MCF 10A (cell line): Measurements from ENCODE around the gene SLC9C1. TPM values are rescaled to one million over a fixed set of nuclear protein-coding genes. Genes with fewer than 3 reads are reported as not detected.

Experiments
- BruUV-seq: library from RNA; stranded (reverse); fragments of 400-500 nt; replicated peaks from 2 replicates; lab custom pipeline; 2021; lab: Mats Ljungman, UMichigan
- CTCF ChIA-PET: fragments of 300-600 bp; sonication (Branson Sonifier 250); formaldehyde crosslinking; extraction: SDS; loops from one replicate; lab custom pipeline; 2021; ENCODE audit warnings: antibody characterized with exemption, inconsistent platforms; lab: Yijun Ruan, JAX
- POLR2A ChIA-PET: fragments of 300-600, 350-650 bp; sonication (Branson Sonifier 250); formaldehyde crosslinking; extraction: SDS; loops from one replicate; lab custom pipeline; 2020; ENCODE audit warnings: antibody characterized with exemption, inconsistent platforms; lab: Yijun Ruan, JAX
- DNase-seq: peaks from one replicate; pipeline ENCODE4 v3.0.0-alpha.2; 2018; ENCODE audit not compliant: unreplicated experiment
- H3K27ac Mint-ChIP-seq: one replicate; pipeline ENCODE4 v1.8.0; 2022; ENCODE audit warnings: mild to moderate bottlenecking, low read depth, mixed read lengths; ENCODE audit not compliant: unreplicated experiment
- H3K27me3 Mint-ChIP-seq: one replicate; pipeline ENCODE4 v1.8.0; 2022; ENCODE audit warnings: mixed read lengths; ENCODE audit not compliant: insufficient read depth, unreplicated experiment
- H3K36me3 Mint-ChIP-seq: one replicate; pipeline ENCODE4 v1.8.0; 2022; ENCODE audit warnings: mild to moderate bottlenecking, moderate library complexity, mixed read lengths; ENCODE audit not compliant: insufficient read depth, unreplicated experiment
- H3K4me1 Mint-ChIP-seq: one replicate; pipeline ENCODE4 v1.8.0; 2022; ENCODE audit warnings: mixed read lengths; ENCODE audit not compliant: insufficient read depth, unreplicated experiment
- H3K4me3 Mint-ChIP-seq: one replicate; pipeline ENCODE4 v1.8.0; 2022; ENCODE audit warnings: mild to moderate bottlenecking, moderate library complexity, mixed read lengths; ENCODE audit not compliant: unreplicated experiment
- H3K9me3 Mint-ChIP-seq: one replicate; pipeline ENCODE4 v1.8.0; 2022; ENCODE audit warnings: mixed read lengths; ENCODE audit not compliant: unreplicated experiment
- CTCF ChIP-seq: fragments of 200-600 bp; IDR thresholded peaks from one replicate; pipeline ENCODE4 v1.8.0; 2022; ENCODE audit warnings: antibody characterized with exemption, mild to moderate bottlenecking; ENCODE audit not compliant: unreplicated experiment
- intact Hi-C: fragments of 100-400 bp; cut with micrococcal nuclease; formaldehyde crosslinking; loops from 2 replicates; pipeline ENCODE4 v1.14.1; 2022
- total RNA-seq: library from RNA; stranded (reverse); gene quantifications from 2 replicates; pipeline ENCODE4 v1.2.3, GENCODE V29; 2022

Gene SLC9C1
- total RNA-seq, 1 experiment from 2014 or later: not detected

DNA sequence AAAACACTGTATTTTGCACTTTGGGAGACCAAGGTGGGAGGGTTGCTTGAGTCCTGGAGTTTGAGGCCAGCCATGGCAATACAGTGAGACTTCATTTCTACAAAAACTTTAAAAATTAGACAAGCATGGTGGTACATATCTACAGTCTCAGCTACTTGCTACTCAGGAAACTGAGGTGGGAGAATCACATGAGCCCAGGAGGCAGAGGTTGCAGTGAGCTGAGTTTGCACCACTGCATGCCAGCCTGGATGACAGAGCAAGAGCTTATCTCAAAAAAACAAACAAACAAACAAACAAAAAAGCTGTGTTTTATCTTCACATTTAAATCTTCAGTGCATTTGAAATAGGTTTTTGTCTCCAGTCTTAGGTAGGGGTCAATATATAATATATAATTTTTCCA is 4.8 kb upstream of the SLC9C1 start:
- Mint-ChIP-seq H3K27me3 (no peaks in the 10 kb centered on the region), H3K4me1 (peaks cover 8% of the 10 kb centered on the region), H3K9me3 (no peaks in the 10 kb centered on the region), H3K27ac (no peak overlapping the region), H3K36me3 (no peaks in the 10 kb centered on the region), H3K4me3 (no peak overlapping the region)
- TF ChIP-seq CTCF: no peak
- BruUV-seq: no TSS peak
- ChIA-PET CTCF (interaction anchor here (0.6 to 1.3 kb wide), 6 partner anchors 9 to 221 kb away, joined by 3 to 4 read pairs (median 3); no protein-coding TSS in a partner anchor), POLR2A (interaction anchor here (0.9 kb wide), 1 partner anchor 23 kb away, joined by 3 read pairs; no protein-coding TSS in a partner anchor)
- intact Hi-C loops: no loop called here
- no peak for DNase-seq

GRCh38 chr3:112297714-112298113 is 3.7 kb upstream of the SLC9C1 start:
- ChIA-PET POLR2A (no interaction called here), CTCF (no interaction called here)
- no peak for DNase-seq
- Mint-ChIP-seq H3K9me3 (no peaks in the 10 kb centered on the region), H3K4me3 (no peak overlapping the region), H3K36me3 (no peaks in the 10 kb centered on the region), H3K4me1 (peaks cover 16% of the 10 kb centered on the region), H3K27me3 (no peaks in the 10 kb centered on the region), H3K27ac (no peak overlapping the region)
- no peak for TF ChIP-seq CTCF
- BruUV-seq: no TSS peak
- intact Hi-C loops: no loop called here

DNA sequence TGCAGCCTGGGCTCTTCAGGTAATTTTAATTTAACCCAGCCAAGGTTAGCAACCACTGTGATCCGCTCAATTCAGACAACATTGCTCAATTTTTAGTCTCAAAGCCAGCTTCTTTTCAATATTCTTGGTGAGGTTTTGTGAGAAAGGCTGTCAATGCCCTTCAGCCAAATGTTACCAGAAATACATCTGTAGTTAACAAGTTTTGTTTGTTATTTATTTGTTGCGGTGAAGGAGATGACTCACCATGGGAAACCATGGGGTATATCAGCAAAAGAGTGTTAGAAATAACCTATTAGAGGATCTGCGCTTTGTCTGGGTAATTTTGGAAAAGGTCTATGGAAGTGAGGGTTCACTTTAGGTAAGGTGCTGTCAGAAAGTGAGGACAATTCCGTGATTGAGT is 5.0 kb downstream of the SLC9C1 start:
- POLR2A ChIA-PET: no interaction called here
- no peak for DNase-seq
- CTCF ChIA-PET: interaction anchor here (0.7 to 3.1 kb wide), 5 partner anchors 89 to 232 kb away, joined by 3 to 17 read pairs (median 4); no protein-coding TSS in a partner anchor
- H3K27ac Mint-ChIP-seq: no peak overlapping the region
- TF ChIP-seq CTCF: no peak
- peaks cover 7% of the 10 kb centered on the region for H3K9me3 Mint-ChIP-seq
- no peaks in the 10 kb centered on the region for H3K27me3 Mint-ChIP-seq
- peaks cover 11% of the 10 kb centered on the region for H3K4me1 Mint-ChIP-seq
- intact Hi-C loops: no loop called here
- H3K4me3 Mint-ChIP-seq: no peak overlapping the region
- no peaks in the 10 kb centered on the region for H3K36me3 Mint-ChIP-seq
- no TSS peak for BruUV-seq

GRCh38 chr3:112280266-112280665 is 13.8 kb downstream of the SLC9C1 start:
- ChIA-PET POLR2A (interaction anchor here (1.0 kb wide), 1 partner anchor 8 kb away, joined by 6 read pairs; no protein-coding TSS in a partner anchor), CTCF (interaction anchor here (0.8 to 3.6 kb wide), 4 partner anchors 12 to 724 kb away, joined by 3 to 18 read pairs (median 4); partner anchors contain the start of gene SLC9C1)
- intact Hi-C loops: no loop called here
- H3K4me1 Mint-ChIP-seq: no peaks in the 10 kb centered on the region
- no peak for TF ChIP-seq CTCF
- DNase-seq: no peak
- H3K9me3 Mint-ChIP-seq: no peaks in the 10 kb centered on the region
- no peaks in the 10 kb centered on the region for H3K36me3 Mint-ChIP-seq
- H3K27ac Mint-ChIP-seq: no peak overlapping the region
- no TSS peak for BruUV-seq
- no peaks in the 10 kb centered on the region for H3K27me3 Mint-ChIP-seq
- no peak overlapping the region for H3K4me3 Mint-ChIP-seq
